ENCODE results near the gene OGFR.

OGFR gene, protein sequence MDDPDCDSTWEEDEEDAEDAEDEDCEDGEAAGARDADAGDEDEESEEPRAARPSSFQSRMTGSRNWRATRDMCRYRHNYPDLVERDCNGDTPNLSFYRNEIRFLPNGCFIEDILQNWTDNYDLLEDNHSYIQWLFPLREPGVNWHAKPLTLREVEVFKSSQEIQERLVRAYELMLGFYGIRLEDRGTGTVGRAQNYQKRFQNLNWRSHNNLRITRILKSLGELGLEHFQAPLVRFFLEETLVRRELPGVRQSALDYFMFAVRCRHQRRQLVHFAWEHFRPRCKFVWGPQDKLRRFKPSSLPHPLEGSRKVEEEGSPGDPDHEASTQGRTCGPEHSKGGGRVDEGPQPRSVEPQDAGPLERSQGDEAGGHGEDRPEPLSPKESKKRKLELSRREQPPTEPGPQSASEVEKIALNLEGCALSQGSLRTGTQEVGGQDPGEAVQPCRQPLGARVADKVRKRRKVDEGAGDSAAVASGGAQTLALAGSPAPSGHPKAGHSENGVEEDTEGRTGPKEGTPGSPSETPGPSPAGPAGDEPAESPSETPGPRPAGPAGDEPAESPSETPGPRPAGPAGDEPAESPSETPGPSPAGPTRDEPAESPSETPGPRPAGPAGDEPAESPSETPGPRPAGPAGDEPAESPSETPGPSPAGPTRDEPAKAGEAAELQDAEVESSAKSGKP

DNA sequence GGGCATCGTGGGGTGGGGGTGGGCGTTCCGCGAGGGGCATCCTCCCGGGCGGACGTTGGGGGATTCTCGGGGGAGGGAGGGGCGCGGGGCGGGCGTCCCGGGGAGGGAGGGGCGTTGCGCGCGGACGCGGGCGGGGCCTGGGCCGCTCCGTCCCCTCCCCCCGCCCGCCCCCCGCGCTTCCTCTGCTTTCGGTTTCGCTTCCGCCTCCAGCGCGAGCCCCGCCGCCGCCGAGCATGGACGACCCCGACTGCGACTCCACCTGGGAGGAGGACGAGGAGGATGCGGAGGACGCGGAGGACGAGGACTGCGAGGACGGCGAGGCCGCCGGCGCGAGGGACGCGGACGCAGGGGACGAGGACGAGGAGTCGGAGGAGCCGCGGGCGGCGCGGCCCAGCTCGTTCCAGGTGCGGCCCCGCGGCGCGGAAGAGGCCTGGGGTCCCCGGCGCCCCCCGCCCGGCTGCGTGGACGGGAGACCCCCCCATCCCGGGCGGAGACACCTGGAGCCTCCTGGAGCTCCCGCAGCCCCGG, at the start of gene OGFR:
TSS of gene OGFR (plus strand) at position 209 of the 528 bp plus-strand sequence. CDS start at position 234, 25 bp downstream.
- peak; percentile 51 to 61 for DNase-seq (ENCODE audit: low read depth in 2 of 2)

DNA sequence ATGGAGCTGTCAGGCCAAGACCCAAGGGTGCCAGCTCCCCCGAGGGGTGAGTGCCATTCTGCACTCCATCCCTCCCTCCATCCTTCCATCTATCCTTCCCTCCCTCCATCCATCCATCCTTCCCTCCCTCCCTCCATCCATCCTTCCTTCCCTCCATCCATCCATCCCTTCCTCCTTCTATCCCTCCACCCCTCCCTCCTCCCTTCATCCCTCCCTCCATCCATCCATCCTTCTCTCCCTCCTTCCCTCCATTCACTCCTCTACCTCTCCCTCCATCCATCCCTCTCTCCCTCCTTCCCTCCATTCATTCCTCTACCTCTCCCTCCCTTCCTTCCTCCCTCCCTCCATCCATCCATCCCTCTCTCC, 49.7 kb upstream of the OGFR start:
- DNase-seq (ENCODE audit: low read depth in 2 of 2) = no peak

DNA sequence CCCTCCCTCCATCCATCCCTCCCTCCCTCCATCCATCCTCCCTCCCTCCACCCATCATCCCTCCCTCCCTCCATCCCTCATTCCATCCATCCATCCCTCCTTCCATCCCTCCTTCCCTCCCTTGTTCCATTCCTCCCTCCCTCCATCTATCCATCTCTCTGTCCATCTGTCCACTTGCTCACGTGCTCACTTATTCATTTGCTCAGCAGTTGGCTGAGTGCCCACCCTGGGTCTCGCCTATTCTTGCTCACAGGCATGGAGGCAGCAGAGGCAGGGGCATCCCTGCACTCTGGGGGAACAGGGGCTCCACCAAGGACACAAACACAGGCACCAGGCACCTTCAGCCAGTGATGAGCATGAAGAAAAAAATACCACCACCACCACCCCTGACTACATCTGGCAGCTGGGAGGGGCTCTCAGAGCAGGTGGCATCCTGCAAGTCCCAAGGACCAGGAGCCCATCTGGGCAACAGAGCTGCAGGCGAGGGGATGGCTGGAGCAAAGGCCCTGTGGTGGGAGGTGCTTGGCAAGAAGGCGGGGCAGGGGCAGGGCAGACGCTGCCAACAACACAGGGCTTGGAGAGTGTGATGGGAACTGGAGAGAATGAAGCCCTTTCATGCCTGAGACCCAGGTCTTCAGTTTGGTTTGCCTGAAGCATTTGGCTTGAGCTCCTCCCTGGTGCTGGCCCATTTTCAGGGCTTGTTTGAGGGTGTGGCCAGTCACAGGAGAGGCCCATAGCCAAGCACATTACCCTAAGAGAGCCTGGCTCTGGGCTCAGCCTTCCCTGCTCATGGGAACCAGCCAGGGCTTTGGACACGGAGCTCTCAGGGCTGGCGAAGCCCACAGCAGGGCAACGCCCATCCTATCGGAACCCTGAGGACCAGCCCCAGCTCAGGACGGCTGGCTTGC, 48.6 kb upstream of the OGFR start:
- no peak for DNase-seq (ENCODE audit: low read depth in 2 of 2)

DNA sequence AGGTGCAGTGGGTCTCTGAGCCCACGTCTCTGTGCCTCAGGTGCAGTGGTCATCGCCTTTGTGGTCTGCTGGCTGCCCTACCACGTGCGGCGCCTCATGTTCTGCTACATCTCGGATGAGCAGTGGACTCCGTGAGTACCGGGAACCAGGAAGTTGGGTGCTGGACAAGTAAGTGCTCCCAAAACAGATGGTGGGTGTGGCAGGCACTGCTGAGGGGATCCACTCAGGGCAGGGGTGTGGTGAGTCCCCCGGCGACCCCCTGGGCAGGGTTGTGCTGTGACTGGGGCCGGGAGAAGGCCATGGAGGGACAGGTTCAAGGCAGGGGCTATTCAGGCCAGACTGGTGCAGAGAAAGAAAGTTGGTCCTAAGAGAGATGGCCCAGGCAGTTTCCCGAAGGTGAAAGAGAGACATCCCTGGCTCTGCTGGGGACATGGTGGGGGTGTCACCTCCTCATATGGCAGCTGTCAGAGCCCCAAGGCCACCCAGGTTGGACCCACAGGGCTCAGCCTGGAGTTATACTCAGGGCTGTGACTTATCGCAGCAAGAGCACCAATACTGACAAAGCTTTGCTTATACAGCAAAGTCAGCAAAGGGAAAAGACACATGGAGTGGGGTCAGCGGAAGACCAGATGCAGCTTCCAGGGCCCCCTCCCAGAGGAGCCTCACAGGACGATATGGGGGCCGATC, 46.3 kb upstream of the OGFR start:
- no peak for DNase-seq (ENCODE audit: low read depth in 2 of 2)

DNA sequence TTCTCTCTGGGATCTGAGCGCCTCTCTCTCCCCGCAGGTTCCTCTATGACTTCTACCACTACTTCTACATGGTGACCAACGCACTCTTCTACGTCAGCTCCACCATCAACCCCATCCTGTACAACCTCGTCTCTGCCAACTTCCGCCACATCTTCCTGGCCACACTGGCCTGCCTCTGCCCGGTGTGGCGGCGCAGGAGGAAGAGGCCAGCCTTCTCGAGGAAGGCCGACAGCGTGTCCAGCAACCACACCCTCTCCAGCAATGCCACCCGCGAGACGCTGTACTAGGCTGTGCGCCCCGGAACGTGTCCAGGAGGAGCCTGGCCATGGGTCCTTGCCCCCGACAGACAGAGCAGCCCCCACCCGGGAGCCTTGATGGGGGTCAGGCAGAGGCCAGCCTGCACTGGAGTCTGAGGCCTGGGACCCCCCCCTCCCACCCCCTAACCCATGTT, 44.6 kb upstream of the OGFR start:
- no peak for DNase-seq (ENCODE audit: low read depth in 2 of 2)

DNA sequence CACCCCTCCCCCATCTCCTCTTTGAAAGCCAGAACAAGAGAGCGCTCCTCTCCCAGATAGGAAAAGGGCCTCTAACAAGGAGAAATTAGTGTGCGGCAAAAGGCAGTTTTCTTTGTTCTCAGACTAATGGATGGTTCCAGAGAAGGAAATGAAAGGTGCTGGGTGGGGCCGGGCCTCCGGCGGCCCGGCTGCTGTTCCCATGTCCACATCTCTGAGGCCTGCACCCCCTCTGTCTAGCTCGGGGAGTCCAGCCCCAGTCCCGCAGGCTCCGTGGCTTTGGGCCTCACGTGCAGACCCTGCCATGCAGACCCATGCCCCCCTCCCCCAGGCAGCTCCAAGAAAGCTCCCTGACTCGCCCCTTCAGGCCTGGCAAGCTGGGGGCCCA, 44.2 kb upstream of the OGFR start:
- no peak for DNase-seq (ENCODE audit: low read depth in 2 of 2)

DNA sequence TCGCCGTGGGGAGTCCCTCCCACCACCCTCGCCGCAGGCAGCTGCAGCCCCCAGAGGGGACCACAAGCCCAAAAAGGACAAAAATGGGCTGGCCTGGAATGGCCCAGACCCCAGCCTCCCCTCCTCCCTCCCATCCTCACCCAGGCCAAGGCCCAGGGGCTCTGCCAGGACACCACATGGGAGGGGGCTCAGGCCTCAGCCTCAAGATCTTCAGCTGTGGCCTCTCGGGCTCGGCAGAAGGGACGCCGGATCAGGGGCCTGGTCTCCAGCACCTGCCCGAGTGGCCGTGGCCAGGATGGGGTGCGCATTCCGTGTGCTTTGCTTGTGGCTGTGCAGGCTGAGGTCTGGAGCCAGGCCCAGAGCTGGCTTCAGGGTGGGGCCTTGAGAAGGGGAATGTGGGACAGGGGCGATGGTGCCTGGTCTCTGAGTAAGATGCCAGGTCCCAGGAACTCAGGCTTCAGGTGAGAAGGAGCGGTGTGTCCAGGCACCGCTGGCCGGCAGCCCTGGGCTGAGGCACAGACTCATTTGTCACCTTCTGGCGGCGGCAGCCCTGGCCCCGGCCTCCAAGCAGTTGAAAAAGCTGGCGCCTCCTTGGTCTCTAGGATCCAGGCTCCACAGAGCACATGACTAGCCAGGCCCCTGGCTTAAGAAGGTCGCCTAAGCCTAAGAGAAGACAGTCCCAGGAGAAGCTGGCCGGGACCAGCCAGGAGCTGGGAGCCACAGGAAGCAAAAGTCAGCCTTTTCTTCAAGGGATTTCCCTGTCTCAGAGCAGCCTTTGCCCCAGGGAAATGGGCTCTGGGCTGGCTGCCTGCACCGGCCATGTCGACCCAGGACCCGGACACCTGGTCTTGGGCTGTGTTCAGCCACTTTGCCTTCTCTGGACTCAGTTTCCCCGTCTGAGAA, 43.5 kb upstream of the OGFR start:
- DNase-seq (ENCODE audit: low read depth in 2 of 2) = no peak

DNA sequence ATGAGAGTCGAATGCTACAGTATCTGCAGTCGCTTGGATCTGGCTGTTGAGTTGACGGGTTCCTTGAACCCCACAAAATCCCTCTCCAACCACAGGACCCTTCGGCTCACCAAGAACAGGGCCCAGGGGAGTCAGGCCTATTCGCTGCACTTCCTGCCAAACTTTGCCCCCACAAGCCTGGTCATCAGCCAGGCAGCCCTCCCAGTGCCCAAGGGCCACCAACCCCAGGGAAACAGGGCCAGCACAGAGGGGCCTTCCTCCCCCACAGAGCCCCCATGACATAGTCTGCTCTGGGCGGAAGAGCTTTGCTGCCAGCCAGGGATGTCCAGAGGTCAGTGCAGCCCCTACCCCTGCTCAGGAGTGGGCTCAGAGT, 42.9 kb upstream of the OGFR start:
- DNase-seq (ENCODE audit: low read depth in 2 of 2) = no peak

DNA sequence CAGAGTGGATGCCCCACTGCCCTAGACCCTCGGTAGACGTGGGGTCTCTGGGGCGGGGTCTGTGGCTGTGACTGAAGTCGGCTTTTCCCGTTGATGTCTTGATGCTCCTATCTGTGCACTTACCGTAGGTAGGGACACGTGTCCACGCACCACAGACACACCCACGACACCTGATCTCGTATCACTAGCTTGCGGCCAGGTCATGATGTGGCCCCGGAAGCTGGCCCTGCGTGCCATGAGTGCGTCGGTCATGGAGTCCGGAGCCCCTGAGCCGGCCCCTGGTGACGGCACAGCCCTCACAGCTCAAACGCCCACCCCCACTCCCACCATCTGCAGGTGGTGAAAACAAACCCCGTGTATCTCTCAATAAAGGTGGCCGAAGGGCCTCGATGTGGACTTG, 42.3 kb upstream of the OGFR start:
- no peak for DNase-seq (ENCODE audit: low read depth in 2 of 2)

DNA sequence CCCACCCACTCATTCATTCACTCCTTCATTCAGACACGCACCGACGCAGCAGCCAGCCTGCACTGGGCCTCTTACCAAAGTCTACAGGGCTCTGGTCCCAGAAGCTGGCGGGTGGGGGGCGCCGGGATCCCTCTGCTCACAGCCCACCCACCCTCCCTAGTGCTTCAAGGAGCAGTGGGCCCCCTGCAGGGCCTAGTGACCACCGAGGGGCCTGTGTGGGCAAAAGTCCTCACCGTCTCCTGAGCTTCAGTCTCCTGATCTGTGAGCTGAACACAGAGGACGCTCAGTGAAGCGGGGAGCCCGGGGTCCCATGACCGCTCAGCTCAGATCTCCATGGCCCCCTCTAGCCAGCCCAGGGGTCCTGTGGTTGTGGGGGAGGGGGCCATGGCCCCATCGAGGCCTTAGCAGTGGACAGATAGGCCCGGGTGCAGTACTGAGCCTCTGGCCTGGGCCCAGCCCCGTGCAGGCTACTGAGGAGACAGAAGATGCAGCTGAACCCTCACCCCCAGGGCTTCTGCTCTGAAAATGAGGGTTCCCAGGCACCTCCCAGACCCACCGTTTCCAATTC, 41.8 kb upstream of the OGFR start:
- no peak for DNase-seq (ENCODE audit: low read depth in 2 of 2)

DNA sequence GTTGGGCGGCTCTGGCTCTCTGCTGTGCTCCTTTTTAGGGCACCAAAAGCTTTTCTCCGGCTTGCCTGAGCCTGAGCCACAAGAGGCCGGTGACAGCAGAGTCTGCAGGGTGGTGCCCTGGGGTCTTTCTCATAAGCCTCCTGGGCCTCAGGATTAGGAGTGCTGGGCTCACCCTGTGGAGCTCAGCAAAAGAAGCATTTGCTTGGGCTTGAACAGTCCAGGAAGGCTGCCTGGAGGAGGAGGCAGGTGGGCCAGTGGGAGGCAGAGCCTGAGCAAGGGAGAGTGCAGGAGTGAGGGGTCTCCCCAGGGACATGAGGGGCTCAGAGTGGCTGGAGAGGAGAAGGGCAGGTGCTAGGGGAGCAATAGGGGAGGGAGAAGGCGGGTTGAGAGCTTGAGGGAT, 41.2 kb upstream of the OGFR start:
- no peak for DNase-seq (ENCODE audit: low read depth in 2 of 2)

DNA sequence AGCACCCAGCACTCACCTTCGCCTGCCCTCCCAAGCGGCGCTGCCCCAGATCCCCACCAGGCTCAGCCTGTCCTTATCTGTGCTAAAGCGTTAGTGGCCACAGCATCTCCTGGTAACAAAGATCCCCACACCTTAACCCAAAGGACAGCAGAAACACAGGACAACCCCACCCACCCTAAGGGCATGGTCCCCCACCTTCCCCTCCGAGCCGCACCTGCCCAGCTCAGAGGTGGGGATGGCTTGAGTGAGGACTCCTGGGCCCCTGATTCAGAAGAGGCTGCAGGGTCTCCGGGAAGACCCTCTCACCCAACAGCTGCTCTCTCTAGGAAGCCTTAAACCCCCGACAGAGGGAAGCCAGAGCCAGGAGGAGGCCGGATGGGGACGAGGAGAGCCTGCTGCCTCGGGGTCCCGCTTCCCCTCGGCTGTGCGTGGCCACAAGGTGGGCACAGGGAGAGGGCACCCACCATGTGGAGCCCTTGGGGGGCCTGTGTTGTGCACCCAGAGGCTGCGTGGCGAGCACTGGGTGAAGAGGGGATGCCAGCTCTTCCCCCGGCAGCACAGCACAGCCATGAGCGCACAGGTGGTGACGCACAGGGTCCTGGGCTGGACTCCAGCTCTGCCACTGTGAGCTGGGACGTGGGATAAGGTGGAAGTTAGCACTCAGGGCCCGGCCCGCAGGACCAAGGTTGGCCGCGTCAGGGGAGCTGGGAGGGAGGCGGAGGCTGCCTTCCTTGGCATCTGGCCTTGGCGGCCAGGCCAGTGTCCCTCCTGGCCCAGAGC, 40.3 kb upstream of the OGFR start:
- DNase-seq (ENCODE audit: low read depth in 2 of 2) = no peak

DNA sequence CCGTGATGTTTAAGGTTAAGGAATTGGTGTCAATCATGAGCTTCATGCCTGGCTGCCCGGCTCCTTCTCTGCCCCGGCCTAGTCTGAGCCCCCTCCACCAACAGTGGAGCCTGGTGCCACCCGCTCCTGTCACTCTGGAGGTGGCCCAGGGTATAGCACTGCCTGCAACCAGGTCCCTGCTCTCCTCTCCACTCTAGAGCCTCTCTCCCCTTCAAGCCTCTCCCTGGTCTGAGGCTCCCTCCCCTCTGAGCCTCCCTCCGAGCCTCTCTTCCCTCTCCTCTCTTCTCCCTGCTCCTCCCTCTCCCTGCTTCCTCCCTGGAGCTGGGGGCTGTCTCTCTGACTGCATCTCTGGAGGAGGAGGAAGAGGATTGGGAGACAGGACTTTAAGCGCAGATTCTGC, 39.6 kb upstream of the OGFR start:
- no peak for DNase-seq (ENCODE audit: low read depth in 2 of 2)

DNA sequence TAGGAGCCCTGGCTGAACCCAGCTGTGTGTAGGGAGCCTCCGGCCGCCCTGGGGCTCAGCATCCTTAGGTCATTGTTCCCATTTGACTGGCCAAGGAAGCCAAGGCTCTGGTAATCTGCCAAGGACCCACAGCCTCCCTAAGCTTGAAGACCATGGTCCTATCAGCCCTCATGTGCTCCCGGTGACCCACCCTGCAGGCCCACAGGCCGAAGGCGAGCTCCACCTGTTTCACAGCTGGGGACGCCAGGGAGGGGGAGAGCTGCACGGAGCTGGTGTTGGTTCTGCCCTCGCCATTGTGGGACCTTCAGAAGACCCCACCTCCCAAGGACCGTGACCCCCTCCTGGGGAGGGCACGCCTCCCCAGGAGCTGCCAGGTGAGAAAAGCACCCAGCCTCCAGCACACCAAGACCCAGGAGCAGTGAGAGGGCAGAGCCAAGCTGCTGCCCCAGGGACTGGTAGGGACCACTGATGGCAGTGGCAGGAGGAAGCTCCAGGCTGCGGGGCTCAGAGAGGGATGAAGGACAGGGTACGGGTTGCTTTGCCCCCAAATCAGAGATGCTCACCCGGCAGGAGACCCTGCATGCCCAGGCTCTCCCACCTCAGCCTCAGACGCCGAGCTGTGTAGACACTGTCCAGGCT, 39.1 kb upstream of the OGFR start:
- no peak for DNase-seq (ENCODE audit: low read depth in 2 of 2)

DNA sequence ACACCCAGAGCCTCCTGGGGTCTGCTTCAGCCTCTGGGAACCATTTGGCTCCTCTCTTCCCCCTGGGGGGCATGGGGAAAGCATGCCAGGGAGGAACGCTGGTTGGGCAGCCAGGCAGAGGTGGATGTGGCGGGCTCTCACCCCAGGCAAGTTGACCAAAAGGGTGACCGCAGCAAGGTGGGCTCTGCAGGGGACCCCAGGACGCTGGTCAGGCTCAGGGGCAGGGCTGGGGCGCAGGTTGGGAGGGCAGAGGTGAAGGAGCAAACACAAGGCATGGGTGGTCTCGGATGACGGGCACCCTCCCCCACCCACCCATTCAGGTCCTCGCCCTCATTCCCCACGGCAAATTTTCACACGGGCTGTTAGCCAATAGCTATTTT, 38.6 kb upstream of the OGFR start:
- DNase-seq (ENCODE audit: low read depth in 2 of 2) = no peak

DNA sequence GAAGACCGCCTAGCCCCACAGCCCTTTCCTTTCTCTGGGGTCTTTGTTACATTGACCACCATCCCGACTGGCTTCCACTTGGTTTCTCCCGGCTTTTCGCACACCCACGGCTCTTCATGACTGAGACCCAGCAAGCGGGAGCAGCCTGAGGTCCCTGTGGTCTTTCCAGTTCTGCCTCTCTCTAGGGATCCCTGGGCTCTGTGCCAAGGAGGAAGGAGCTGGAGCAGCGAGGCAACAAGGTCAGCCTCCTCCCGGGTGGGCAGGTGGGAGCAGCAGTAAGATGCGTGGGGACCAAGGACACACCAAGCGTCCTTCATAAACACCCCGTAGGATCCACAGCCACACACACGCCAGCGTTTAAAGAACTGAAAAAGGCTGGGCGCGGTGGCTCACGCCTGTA, 37.9 kb upstream of the OGFR start:
- DNase-seq (ENCODE audit: low read depth in 2 of 2) = no peak

DNA sequence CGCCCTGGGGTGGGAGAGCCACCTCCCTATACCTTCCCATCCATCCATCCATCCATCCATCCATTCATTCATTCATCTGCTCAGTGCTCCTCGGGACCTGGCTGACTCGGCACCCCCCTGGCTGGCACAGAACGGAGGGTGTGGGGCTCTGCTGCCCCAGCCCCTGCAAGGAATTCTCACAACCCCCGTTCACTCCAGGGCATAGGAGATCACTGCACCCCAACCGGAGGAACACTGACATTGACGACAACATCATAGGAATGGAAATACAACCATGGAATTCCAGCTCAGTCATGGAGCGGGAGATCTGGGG, 36.4 kb upstream of the OGFR start:
- DNase-seq (ENCODE audit: low read depth in 2 of 2) = no peak

DNA sequence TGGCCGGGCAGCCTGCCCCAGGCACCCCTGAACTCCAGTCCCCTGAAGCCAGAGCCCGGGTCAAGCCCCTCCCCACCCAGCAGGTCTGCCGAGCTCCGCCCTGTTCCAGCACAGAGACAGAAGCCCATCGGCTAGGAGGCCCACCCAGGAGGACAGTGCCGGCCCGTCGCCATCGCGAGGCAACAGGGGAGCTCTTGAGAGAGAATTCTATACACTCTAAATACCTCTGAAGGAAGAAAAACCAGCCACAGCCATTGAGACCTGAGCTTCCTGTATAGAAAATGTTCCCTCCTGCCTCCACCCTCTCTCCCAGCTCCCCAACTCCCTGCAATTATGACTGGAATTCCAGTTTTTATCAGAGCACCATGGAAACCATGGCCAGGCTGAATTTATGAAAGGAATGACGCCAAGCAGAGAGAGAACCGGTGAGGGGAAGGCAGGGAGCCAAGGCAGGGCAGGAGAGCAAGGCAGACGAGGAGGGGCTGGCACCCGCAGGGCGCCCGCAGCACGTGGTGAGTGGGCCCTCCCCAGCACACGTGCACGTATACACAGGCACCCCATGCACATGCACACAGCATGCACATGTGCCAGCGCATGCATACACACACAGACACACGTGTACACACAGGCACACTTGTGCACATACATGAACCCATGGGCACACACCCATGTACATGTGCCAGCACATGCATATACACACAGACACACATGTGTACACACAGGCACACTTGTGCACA, 35.9 kb upstream of the OGFR start:
- no peak for DNase-seq (ENCODE audit: low read depth in 2 of 2)
